Left kidney (tissue), 2 donors: Measurements from ENCODE around the gene ZNF14. TPM values are rescaled to one million over a fixed set of nuclear protein-coding genes. Genes with fewer than 3 reads are reported as not detected.
"Not testable (repeated sequence)": the region's sequence is repeated elsewhere in the genome, so short reads cannot be mapped to it uniquely, and the experiment has no call there.

ENCODE experiments used
- DNase-seq: peaks from one replicate; pipeline ENCODE4 v3.0.0-alpha.2; 2013
- polyA plus RNA-seq: library from polyadenylated mRNA; unstranded; fragments of 120-200 nt; gene quantifications from one replicate; pipeline ENCODE4 v1.2.1, GENCODE V29; 2013; ENCODE audit not compliant: insufficient read length

Gene ZNF14
- polyA plus RNA-seq, 1 donor, result 15.4 TPM

DNA sequence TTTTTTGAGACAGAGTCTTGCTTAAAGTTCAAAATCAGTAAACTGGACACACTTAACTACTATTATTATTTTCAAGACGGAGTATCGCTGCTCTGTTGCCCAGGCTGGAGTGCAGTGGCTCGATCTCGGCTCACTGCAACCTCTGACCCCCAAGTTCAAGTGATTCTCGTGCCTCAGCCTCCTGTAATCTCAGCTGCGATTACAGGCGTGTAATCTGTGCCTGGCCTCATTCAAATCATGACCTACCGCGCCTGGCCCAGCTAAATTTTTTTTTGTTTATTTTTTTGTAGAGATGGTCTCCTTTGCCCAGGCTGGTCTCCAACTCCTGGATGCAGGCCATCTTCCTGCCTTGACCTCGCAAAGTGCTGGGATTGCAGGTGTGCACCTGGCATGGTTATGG lies 41.2 kb downstream of the ZNF14 start:
- no peak for DNase-seq

DNA sequence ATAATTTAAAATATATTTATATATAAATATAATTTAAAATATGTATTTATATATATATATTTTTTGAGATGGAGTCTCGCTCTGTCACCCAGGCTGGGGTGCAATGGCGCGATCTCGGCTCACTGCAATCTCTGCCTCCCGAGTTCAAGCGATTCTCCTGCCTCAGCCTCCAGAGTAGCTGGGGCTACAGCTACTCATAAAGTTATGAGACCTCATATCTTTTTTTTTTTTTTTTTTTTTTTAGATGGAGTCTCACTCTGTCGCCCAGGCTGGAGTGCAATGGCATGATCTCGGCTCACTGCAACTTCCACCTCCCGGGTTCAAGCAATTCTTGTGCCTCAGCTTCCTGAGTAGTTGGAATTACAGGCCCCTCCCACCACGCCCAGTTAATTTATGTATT lies 43.9 kb downstream of the ZNF14 start:
- not testable (repeated sequence) for DNase-seq

DNA sequence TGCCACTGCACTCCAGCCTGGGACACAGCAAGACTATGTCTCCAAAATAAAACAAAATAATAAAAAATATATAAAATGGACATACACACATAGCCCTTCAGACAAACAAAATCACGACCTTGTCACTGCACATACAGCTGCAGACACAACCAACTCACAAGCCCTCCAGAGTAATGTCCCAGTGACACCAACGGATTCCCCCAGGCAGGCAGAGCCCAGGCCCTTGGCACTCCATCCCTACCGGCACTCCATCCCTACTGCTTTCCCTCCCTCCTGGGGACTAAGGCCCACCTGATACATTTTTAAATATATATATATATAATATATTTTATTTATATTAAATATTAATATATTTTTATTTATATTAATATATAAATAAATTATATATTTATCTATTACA lies 45.8 kb downstream of the ZNF14 start:
- DNase-seq, result no peak

DNA sequence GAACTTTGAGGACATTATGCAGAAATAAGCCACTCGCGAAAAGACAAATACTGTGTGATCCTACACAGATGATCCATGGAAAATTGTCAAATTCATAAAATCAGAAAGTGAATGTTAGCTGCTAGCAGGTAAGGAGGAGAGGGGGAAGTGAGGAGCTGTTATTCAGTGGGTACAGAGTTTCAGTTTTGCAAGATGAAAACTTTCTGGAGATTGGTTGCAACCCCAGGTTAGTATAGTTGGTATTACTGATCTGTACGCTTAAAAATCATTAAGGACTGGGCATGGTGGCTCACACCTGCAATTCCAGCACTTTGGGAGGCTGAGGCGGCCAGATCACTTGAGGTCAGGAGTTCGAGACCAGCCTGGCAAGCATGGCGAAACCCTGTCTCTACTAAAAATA lies 46.3 kb downstream of the ZNF14 start:
- no peak for DNase-seq

DNA sequence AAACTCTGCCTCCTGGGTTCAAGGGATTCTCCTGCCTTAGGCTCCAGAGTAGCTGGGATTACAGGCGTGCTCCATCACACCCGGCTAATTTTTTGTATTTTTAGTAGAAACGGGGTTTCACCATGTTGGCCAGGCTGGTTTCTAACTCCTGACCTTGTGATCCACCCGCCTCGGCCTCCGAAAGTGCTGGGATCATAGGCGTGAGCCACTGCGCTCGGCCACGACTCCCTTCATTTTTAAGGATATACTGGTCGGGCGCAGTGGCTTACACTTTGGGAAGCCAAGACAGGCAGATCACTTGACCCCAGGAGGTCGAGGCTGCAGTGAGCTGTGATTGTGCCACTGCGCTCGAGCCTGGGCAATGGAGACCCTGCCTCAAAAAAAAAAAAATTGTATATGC lies 46.8 kb downstream of the ZNF14 start:
- not testable (repeated sequence) for DNase-seq

DNA sequence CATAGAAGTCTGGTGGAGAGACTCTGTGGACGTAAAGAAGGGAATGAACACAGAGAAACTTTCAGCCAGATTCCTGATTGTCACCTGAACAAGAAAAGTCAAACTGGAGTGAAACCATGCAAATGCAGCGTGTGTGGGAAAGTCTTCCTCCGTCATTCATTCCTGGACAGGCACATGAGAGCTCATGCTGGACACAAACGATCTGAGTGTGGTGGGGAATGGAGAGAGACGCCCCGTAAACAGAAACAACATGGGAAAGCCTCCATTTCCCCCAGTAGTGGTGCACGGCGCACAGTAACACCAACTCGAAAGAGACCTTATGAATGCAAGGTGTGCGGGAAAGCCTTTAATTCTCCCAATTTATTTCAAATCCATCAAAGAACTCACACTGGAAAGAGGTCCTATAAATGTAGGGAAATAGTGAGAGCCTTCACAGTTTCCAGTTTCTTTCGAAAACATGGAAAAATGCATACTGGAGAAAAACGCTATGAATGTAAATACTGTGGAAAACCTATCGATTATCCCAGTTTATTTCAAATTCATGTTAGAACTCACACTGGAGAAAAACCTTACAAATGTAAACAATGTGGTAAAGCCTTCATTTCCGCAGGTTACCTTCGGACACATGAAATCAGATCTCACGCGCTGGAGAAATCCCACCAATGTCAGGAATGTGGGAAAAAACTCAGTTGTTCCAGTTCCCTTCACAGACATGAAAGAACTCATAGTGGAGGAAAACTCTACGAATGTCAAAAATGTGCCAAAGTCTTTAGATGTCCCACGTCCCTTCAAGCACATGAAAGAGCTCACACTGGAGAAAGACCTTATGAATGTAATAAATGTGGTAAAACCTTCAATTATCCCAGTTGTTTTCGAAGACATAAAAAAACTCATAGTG lies 53.5 kb downstream of the ZNF14 start:
- DNase-seq, result no peak

DNA sequence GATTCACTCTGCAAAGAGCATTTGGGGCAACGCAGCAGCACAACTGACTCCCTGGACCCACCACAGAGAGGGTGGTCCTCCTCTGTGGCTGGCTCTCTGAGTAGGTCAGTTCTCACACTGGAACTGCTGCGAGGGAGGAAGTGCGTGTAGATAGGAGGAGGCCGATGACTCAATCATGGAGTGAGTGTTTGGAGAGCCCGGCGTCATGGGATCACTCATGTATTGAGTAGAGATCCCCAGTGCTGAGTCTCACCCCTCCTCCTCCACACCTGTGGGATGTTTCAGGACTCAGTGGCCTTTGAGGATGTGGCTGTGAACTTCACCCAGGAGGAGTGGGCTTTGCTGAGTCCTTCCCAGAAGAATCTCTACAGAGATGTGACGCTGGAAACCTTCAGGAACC lies 55.3 kb downstream of the ZNF14 start:
- DNase-seq, result no peak

DNA sequence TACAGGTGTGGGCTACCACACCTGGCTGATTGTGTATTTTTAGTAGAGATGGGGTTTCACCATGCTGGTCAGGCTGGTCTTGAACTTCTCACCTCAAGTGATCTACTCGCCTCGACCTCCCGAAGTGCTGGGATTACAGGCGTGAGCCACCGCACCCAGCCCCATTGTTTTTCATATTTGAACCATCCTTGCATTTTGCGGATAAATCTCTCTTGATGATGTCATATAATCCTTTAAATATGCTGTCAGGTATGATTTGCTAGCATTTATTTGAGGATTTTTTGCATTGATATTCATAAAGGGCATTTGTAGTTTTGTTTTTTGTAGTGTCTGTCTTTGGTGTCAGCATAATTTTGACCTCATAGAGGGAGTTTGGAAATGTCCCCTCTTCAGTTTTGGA lies 58.6 kb downstream of the ZNF14 start:
- no peak for DNase-seq

DNA sequence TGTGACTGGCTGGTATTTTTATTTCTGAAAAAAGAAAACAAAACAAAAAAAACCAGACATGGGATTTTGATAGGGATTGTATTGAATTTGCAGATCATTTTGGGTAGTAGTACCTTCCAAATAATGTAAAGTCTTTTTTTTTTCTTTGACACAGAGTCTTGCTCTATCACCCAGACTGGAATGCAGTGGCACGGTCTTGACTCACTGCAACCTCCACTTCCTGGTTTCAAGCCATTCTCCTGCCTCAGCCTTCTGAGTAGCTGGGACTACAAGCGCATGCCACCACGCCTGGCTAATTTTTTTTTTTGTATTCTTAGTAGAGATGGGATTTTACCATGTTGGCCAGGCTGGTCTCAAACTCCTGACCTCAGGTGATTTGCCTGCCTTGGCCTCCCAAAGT lies 60.1 kb downstream of the ZNF14 start:
- DNase-seq, result no peak

DNA sequence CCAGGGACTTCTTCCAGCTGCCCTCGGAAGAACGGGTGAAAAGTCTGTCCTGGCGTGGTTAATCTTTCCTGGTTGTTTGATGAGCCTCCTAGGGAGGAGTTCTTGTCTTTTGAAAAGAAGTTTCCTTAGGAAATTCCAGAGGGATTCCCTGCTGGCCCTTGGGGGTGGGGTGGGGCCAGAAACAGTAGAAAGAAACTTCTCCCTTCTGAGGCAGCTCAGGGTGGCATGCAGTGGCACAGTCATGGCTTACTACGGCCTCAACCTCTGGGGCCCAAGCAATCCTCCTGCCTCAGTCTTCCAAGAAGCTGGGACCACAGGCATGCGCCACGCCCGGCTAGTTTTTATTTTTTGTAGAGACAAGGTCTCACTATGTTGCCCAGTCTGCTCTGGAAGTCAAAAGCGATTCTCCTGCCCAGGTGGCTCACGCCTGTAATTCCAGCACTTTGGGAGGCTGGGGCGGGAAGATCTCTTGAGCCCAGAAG lies 62.8 kb downstream of the ZNF14 start:
- DNase-seq, result no peak

DNA sequence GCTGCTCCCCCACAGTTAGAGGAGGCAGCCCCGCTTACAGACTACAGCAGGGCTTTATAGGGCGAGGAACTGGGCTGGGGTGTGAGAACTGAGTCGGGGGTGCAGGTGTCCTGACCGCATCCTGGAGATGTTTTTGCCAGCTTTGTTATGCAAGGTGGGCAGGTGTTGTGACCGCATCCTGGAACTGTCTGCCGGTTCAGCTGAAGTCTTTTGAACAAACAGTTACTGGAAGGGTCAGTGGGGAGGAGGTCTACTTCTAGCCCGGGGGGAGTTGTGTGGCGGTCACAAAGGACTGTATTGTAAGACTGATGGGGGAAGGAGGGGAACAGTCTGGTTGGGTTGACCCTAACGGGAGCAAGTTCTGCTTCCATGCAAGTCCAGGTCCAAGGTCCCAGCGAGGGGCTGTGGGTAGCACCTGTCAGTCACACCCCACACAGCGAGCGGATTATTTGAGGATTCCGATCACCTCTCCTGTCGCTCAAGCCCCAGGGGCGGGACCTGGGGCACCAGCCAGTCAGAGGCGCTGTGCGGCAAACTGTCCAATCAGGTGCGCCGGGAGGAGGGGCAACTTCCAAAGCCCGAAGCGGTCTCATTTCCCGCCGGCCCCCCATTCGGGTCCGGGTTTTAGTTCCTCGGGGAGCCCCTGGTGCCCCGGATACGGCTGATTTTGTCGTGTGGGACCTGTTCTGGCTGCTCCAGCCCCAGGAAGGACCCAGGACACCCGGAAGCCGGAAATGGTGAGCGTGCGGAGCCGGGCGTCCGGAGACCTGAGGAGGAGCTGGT lies 64.5 kb downstream of the ZNF14 start, which contains the start of gene ZNF101:
Gene ZNF101 (plus strand): TSS at position 610 of the 783 bp plus-strand sequence. CDS start 125 bp downstream, at position 735.
- DNase-seq, result peak; percentile 93

DNA sequence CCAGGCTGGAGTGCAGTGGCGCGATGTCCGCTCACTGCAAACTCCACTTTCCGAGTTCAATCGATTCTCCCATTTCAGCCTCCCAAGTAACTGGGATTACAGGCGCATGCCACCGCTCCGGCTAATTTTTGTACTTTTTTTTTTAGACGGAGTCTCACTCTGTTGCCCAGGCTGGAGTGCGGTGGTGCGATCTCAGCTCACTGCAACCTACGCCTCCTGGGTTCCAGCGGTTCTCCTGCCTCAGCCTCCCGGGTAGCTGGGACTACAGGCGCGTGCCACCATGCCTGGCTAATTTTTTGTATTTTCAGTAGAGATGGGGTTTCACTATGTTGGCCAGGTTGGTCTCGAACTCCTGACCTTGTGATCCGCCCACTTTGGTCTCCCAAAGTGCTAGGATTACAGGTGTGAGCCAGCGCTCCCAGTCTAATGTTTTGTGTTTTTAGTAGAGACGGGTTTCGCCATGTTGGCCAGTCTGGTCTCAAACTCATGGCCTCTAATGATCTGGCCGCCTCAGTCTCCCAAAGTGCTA lies 67.4 kb downstream of the ZNF14 start:
- not testable (repeated sequence) for DNase-seq

DNA sequence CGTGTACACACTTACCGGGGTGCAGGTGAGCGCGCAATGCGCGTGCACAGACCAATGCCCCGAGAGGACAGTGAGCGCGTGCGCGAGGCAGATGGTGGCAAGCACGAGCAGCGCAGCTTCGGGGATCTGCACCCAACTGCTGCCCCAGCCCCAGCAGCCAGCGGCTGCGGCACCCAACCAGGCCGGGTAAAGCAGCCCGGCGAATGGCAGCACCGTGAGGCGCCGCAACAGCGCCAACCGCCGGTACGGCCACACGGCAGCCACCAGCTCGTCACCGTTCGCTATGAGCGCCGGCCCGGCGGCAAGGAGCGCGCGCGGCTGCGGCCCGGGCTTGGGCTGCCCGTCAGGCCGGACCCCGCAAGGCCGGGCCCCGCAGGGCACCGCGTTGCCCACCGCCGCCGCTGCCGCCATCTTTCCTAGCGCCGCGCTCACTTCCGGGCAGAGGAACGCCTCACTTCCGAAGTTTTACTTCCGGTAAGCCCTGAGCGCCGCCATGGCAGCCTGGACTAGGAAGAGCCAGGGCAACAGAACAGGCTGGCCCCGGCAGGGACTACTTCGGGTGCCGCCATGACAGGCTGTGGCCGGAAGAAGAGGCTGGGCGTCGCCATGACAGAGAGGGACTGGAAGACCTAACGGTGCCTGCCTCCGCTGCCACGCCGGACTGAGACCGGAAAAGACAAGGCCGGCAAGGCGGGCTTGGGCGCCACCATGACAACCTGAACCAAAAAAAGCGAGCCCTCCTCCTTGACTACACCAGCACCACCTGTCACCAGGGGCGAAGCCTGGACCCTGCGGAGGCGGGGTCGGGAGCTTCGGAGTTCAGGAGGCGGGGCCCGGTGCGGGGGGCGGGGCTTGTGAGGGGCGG lies 69.4 kb downstream of the ZNF14 start, which contains the start of gene ATP13A1:
Gene ATP13A1 (minus strand): TSS at position 421 of the 865 bp plus-strand sequence. CDS start 10 bp downstream, at position 411.
- peak; percentile 95 for DNase-seq

DNA sequence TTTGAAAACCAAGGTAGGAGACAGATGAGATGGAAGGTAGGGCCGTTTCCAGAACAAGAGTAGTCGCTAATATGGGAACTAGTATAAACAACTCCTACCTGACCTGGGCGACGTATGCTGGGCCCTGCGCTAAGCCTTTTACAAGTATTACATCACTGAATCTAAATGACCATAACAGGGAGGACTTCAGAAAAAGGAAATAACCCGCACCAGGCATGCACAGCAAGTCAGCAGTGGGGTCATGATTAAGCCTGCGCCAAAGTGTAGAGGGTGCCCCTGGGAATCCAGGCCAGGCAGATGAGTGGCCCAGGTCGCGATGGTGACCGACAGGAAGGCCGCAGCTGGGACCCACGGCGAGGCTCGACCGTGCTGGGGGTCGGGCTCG lies 70.0 kb downstream of the ZNF14 start:
- DNase-seq, result no peak

DNA sequence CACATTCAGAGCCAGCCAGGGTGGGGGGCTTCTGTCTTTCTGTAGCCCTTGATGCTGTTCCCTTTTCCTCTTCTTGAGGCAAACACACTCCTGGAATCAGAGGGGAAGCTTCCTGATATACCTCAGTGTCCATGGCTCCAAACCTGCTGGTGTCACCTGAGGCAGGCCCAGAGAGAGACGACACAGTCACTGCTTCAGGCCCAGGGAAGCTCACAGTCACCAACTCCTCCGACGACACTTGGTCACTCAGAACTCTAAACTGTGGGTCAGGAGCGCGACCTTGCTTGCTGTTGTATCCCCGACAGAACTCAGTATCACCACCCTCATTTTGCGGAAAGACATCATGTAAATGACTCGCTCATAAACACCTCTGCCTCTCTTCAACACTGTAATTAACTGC lies 70.6 kb downstream of the ZNF14 start:
- no peak for DNase-seq

DNA sequence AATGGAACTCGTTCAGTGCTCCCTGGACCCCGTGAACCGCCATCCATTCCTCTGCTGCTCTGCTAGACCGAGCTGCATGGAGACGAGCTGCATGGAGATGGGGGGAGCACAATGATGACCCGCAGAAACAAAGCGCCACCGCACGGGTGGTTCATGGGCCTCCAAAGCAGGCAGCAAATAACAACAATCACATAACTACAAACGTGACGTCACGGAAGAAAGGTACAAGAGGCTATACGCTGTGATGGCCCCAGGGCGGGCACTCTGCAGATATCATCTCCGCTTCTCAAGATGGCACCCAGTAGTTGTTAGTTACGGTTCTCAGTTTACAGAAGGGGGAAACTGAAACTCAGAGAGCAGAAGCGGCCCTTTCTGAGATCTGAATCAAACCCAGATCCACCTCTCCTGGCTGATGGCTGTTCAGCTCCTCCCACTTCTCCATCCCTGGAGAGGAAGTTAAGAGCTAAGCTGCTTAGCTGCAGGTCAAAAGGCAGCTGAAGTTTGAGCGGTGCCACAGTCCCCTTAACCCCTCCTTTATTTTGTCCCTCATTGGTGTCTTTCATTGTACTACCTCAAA lies 71.1 kb downstream of the ZNF14 start:
- DNase-seq, result no peak

DNA sequence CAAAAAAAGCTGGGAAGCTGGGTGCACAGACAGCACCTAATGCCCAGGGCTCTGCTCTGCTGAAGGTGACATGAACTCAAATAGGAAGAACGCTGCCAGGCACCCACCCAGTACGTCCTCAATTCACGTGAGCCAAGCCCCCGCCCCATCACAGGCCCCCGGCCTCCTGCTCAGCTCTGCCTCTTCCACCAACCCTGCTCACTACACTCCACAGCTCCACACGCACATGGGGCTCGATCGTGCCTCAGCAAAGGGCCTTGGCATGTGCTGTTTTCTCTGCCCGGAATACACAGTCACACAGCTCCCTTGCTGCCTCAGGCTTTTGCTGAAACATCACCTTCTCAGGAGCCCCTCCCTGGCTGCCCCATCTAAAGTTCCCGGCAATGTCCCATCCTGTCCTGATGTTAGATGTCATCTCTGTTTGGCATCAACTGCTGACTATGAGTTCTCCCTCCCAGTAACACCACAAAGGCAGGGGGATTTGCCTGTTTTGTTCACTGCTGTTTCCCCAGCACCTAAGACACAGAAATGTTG lies 71.7 kb downstream of the ZNF14 start:
- DNase-seq, result no peak
